Measurements from ENCODE around the gene GNB5.

- TF ChIP-seq CTCF (IDR thresholded peaks at IDR 0.05 in 8 of 11, conservative IDR thresholded peaks at IDR 0.05 in 3 of 11) (peak in 3 of 11 experiments; percentile 18 to 30 (median 20)), POLR2A (IDR thresholded peaks at IDR 0.05) (no peak)
Measured at GRCh38 chr15:52163321-52164190, 27.6 kb downstream of the GNB5 start.
